K562 (cell line): ENCODE results near the gene ATOSA. TPM values are rescaled to one million over a fixed set of nuclear protein-coding genes. Genes with fewer than 3 reads are reported as not detected.

Experiments
- ATAC-seq: fragments of 200-7000 bp; cut with Tn5 transposase; 3 replicates; pipeline ENCODE4 v1.9.1; 2020; ENCODE audit warnings: moderate library complexity
- BruUV-seq: library from RNA; stranded (reverse); fragments of 400-500 nt; replicated peaks from 2 replicates; lab custom pipeline; 2021; lab: Mats Ljungman, UMichigan
- CTCF ChIA-PET: fragments of 300-600 bp; formaldehyde crosslinking; extraction: SDS; loops from one replicate; lab custom pipeline; 2021; ENCODE audit warnings: low intra/inter-chr PET ratio; lab: Yijun Ruan, JAX
- POLR2A ChIA-PET: fragments of 300-600, 350-650 bp; sonication (Branson Sonifier 250); formaldehyde crosslinking; extraction: SDS; loops from one replicate; lab custom pipeline; 2021; ENCODE audit warnings: antibody characterized with exemption, inconsistent platforms; lab: Yijun Ruan, JAX
- DNase-seq, 4 experiments: peaks; one replicate each; pipeline versions ENCODE4 v3.0.0 to v3.0.0-alpha.2; 2011 to 2018; ENCODE audit warnings: low spot score in 3 of 4, mixed read lengths in 3 of 4; ENCODE audit errors: extremely low read depth in 1 of 4
- FAIRE-seq: peaks from 2 replicates; lab custom pipeline; 2011; peaks lifted over from hg19 to GRCh38; lab: Jason Lieb, UNC
- H2AFZ ChIP-seq: 2 replicates; pipeline ENCODE4 v1.6.0; 2011; ENCODE audit warnings: low read depth, low read length, control low read depth, inconsistent platforms
- H3K27ac ChIP-seq: fragments of 200-600 bp; 3 replicates; pipeline ENCODE4 v1.8.0; 2011; ENCODE audit warnings: low read depth, mild to moderate bottlenecking, control low read depth, inconsistent platforms, low read length, moderate library complexity, mixed read lengths; ENCODE audit errors: extremely low read depth
- H3K27me3 ChIP-seq, 2 experiments: fragments of 300-600 bp in 1 of 2; 2 replicates in 1 of 2; 3 replicates in 1 of 2; pipeline versions ENCODE4 v1.6.0 to v1.8.0; 2011; ENCODE audit warnings: inconsistent platforms in 2 of 2, low read length in 2 of 2, mild to moderate bottlenecking in 1 of 2, mixed read lengths in 1 of 2, moderate library complexity in 1 of 2; ENCODE audit not compliant: control insufficient read depth in 2 of 2, insufficient read depth in 2 of 2
- H3K36me3 ChIP-seq: fragments of 300-600 bp; 3 replicates; pipeline ENCODE4 v1.8.0; 2011; ENCODE audit warnings: mild to moderate bottlenecking, low read length, inconsistent platforms; ENCODE audit not compliant: control insufficient read depth, insufficient read depth
- H3K4me1 ChIP-seq, 2 experiments: fragments of 200-600 bp in 1 of 2; replicated peaks in 1 of 2; 2 replicates in 1 of 2; 3 replicates in 1 of 2; pipeline versions ENCODE4 v1.5.1 to v1.8.0; 2011; ENCODE audit warnings: inconsistent platforms in 2 of 2, low read length in 2 of 2, mild to moderate bottlenecking in 1 of 2, mixed read lengths in 1 of 2, moderate library complexity in 1 of 2; ENCODE audit not compliant: control insufficient read depth in 2 of 2, insufficient read depth in 2 of 2
- H3K4me2 ChIP-seq: 2 replicates; pipeline ENCODE4 v1.6.1; 2011; ENCODE audit warnings: low read length, control low read depth, inconsistent platforms, mixed read lengths; ENCODE audit not compliant: insufficient read depth
- H3K4me3 ChIP-seq: fragments of 200-600 bp; sonication (generic), shearing (Covaris generic); 2 replicates; pipeline ENCODE4 v1.5.1; 2016; ENCODE audit warnings: control low read depth, inconsistent platforms
- H3K79me2 ChIP-seq: fragments of 200-600 bp; 3 replicates; pipeline ENCODE4 v1.8.0; 2011; ENCODE audit warnings: low read length, inconsistent platforms; ENCODE audit not compliant: control insufficient read depth, insufficient read depth
- H3K9ac ChIP-seq, 2 experiments: 2 replicates each; pipeline versions ENCODE4 v1.6.0 to v1.6.1; 2011; ENCODE audit warnings: low read depth in 2 of 2, low read length in 2 of 2, control low read depth in 1 of 2, inconsistent platforms in 1 of 2, mild to moderate bottlenecking in 1 of 2, mixed read lengths in 1 of 2; ENCODE audit not compliant: insufficient read depth in 1 of 2
- H3K9me1 ChIP-seq: one replicate; pipeline ENCODE4 v1.6.0; 2011; ENCODE audit warnings: inconsistent platforms, mild to moderate bottlenecking, low read length, moderate library complexity; ENCODE audit not compliant: control insufficient read depth, insufficient read depth
- H3K9me3 ChIP-seq: replicated peaks from 2 replicates; pipeline ENCODE4 v1.5.1; 2011; ENCODE audit warnings: low read depth, low read length, inconsistent platforms; ENCODE audit not compliant: control insufficient read depth, insufficient read depth
- H4K20me1 ChIP-seq: replicated peaks from 2 replicates; pipeline ENCODE4 v1.6.1; 2011; ENCODE audit warnings: low read length, inconsistent platforms, mixed read lengths; ENCODE audit not compliant: control insufficient read depth, insufficient read depth
- CBFA2T2 ChIP-seq: fragments of 450-650 bp; conservative IDR thresholded peaks from 2 replicates; pipeline ENCODE4 v1.6.1; 2017; ENCODE audit warnings: mild to moderate bottlenecking
- FOSL1 ChIP-seq: fragments of 200-800 bp; sonication (Bioruptor generic); conservative IDR thresholded peaks from 2 replicates; pipeline ENCODE4 v1.6.1; 2016; ENCODE audit warnings: missing genetic modification characterization, missing compliant biosample characterization
- FOXA3 ChIP-seq, 2 experiments: fragments of 450-650 bp in 1 of 2; sonication (generic) in 1 of 2; formaldehyde crosslinking; IDR thresholded peaks in 1 of 2; conservative IDR thresholded peaks in 1 of 2; 2 replicates each; pipeline versions ENCODE4 v1.4.0 to v1.8.0; 2020 to 2022; ENCODE audit warnings: mild to moderate bottlenecking in 2 of 2, missing genetic modification reagents in 1 of 2
- RNF2 ChIP-seq: sonication (generic); IDR thresholded peaks from 2 replicates; pipeline ENCODE4 v1.6.1; 2016
- SRSF9 ChIP-seq: fragments of 200-400 bp; formaldehyde crosslinking; IDR thresholded peaks from 2 replicates; pipeline ENCODE4 v1.6.1; 2017; ENCODE audit warnings: low read depth, low read length, borderline replicate concordance
- ZC3H11A ChIP-seq: IDR thresholded peaks from 2 replicates; pipeline ENCODE4 v1.6.1; 2012; ENCODE audit warnings: low read depth, low read length, improper control_type of control experiment
- ZNF780A ChIP-seq: fragments of 250-450 bp; sonication (Bioruptor Pico); IDR thresholded peaks from 2 replicates; pipeline ENCODE4 v1.5.0; 2021; ENCODE audit warnings: mild to moderate bottlenecking
- WGBS: fragments of 100-300 bp; shearing (Covaris generic); methylation state at CpG from one replicate; pipeline ENCODE4 v1.1.6; 2016; ENCODE audit warnings: low coverage, mixed read lengths; ENCODE audit not compliant: insufficient coverage; ENCODE audit errors: missing lambda C conversion rate; 5-methylcytosine and 5-hydroxymethylcytosine counted together
- in situ Hi-C: fragments of 300-500 bp; cut with MboI; formaldehyde crosslinking; loops from 4 replicates; pipeline ENCODE4 v1.15.0; 2018; ENCODE audit warnings: inconsistent platforms, mixed read lengths
- intact Hi-C: fragments of 100-400 bp; cut with micrococcal nuclease; formaldehyde crosslinking; loops from 2 replicates; pipeline ENCODE4 v1.14.2; 2022
- polyA plus RNA-seq, 8 experiments: library from polyadenylated mRNA; depleted of rRNA in 4 of 8; stranded (reverse) in 5 of 8; unstranded in 3 of 8; fragments of >200 nt; fragmentation: Nextera tagmentation in 2 of 8; fragmentation: Illumina TruSeq in 1 of 8; extraction: Ambion mirVana in 2 of 8; extraction: Trizol in 1 of 8; gene quantifications; 2 replicates each; pipeline versions ENCODE4 v1.2.1 to v1.2.3, GENCODE V29; 2011 to 2014; ENCODE audit warnings: inconsistent platforms in 1 of 8, missing spikeins in 1 of 8
- total RNA-seq, 7 experiments: library from RNA; depleted of rRNA in 6 of 7; stranded (reverse); fragments of >200 nt in 6 of 7; fragmentation: Illumina TruSeq in 2 of 7; extraction: Trizol in 2 of 7; gene quantifications; 2 replicates each; pipeline versions ENCODE4 v1.2.1 to v1.2.3, GENCODE V29; 2011 to 2021; ENCODE audit warnings: low replicate concordance in 1 of 7
- TF ChIP-seq, protein P1 (sequence below): IDR thresholded peaks from 2 replicates; pipeline ENCODE4 v1.6.1; 2014; ENCODE audit warnings: antibody characterized with exemption
- TF ChIP-seq, protein P2 (sequence below): fragments of 250-450 bp; sonication (Bioruptor Pico); IDR thresholded peaks from 2 replicates; pipeline ENCODE4 v1.8.0; 2022; ENCODE audit warnings: inconsistent platforms, mild to moderate bottlenecking, moderate library complexity, borderline replicate concordance
- TF ChIP-seq, protein P3 (sequence below): sonication (generic); formaldehyde crosslinking; IDR thresholded peaks from 2 replicates; pipeline ENCODE4 v1.8.1; 2022; ENCODE audit warnings: missing genetic modification reagents

The ATOSA gene
- total and polyA plus RNA-seq, 9 of the 15 experiments (the other 6 are each of a cell fraction or from before 2014, with no cell fraction given) = 2.0 to 6.1 (median 3.9) TPM

DNA sequence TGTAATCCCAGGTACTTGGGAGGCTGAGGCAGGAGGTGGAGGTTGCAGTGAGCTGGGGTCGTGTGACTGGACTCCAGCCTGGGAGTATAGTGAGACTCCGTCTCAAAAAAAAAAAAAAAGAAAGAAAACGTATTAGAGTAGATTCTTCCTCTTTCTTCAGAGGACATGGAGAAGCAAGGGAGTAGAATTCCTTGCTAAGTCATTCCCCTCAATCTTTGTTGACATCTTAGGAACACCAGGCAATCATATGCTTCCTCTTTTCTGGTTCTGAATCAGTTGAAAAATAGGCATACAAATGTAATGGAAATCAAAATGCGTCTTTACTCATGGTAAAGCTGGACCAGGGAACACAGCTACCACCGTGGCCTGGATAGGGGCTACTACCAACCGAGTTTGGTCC, 38.3 kb upstream of the ATOSA start:
- in situ Hi-C loops (no loop called here), intact Hi-C loops (loop anchor here (10.0 kb wide), 1 partner anchor 63 kb away; no protein-coding TSS in a partner anchor)
- no peak for DNase-seq
- no peaks in the 10 kb centered on the region for H3K9me3 ChIP-seq
- H3K4me1 ChIP-seq = no peaks in the 10 kb centered on the region
- no peaks in the 10 kb centered on the region for H4K20me1 ChIP-seq
- CTCF ChIA-PET = no interaction called here
- H2AFZ ChIP-seq = no peak overlapping the region
- no peak overlapping the region for H3K4me2 ChIP-seq
- no peaks in the 10 kb centered on the region for H3K79me2 ChIP-seq
- 4% methylated on average over 5 of the region's 6 CpGs for WGBS
- FAIRE-seq = no peak
- POLR2A ChIA-PET = no interaction called here
- no TSS peak for BruUV-seq
- no peak overlapping the region for H3K9ac ChIP-seq
- no peaks in the 10 kb centered on the region for H3K9me1 ChIP-seq
- no peak for ATAC-seq
- H3K36me3 ChIP-seq = no peaks in the 10 kb centered on the region
- TF ChIP-seq, protein P1, sequence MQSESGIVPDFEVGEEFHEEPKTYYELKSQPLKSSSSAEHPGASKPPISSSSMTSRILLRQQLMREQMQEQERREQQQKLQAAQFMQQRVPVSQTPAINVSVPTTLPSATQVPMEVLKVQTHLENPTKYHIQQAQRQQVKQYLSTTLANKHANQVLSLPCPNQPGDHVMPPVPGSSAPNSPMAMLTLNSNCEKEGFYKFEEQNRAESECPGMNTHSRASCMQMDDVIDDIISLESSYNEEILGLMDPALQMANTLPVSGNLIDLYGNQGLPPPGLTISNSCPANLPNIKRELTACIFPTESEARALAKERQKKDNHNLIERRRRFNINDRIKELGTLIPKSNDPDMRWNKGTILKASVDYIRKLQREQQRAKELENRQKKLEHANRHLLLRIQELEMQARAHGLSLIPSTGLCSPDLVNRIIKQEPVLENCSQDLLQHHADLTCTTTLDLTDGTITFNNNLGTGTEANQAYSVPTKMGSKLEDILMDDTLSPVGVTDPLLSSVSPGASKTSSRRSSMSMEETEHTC = no peak
- TF ChIP-seq FOXA3 (CRISPR knock-in tag; conservative IDR thresholded peaks at IDR 0.05 in 1 of 2, IDR thresholded peaks at IDR 0.05 in 1 of 2) = peak in 1 of 2 experiments; percentile 34; a peak in 1 of 4 replicates
- no peak overlapping the region for H3K4me3 ChIP-seq
- peaks cover under 1 to 5% of the 10 kb centered on the region in 2 experiments; a peak in 1 of 5 replicates for H3K27me3 ChIP-seq
- H3K27ac ChIP-seq = no peak overlapping the region

DNA sequence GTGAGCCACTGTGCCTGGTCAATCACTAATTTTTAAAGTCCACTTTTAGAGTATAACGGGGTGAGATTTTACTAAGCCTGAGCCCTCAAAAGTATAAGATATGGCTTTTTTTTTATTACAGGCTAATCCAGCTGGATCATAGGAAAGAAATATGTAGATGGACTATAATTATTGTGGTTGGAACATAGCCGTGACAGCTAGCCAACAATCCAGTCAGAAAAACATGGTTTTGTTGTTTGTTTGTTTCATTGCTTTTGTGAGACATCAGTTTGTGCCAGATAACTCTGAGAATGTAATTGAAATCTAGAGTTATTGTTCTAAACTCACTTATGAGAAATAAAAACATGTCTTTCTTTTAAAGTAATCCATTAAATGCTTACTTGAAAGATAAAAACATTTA, 37.3 kb upstream of the ATOSA start:
- Histone ChIP-seq H3K27me3 (peaks cover 0 to 5% of the 10 kb centered on the region in 2 experiments; a peak in 1 of 5 replicates), H3K4me1 (no peaks in the 10 kb centered on the region), H3K9me3 (no peaks in the 10 kb centered on the region), H3K9me1 (no peaks in the 10 kb centered on the region), H3K9ac (no peak overlapping the region), H2AFZ (no peak overlapping the region), H4K20me1 (no peaks in the 10 kb centered on the region), H3K27ac (no peak overlapping the region), H3K36me3 (no peaks in the 10 kb centered on the region), H3K4me3 (no peak overlapping the region), H3K4me2 (no peak overlapping the region), H3K79me2 (no peaks in the 10 kb centered on the region)
- 3% methylated on average over 2 of the region's 2 CpGs for WGBS
- no peak for DNase-seq
- intact Hi-C loops (loop anchor here (10.0 kb wide), 1 partner anchor 62 kb away; no protein-coding TSS in a partner anchor), in situ Hi-C loops (no loop called here)
- ChIA-PET POLR2A (no interaction called here), CTCF (interaction anchor here (0.7 kb wide), 1 partner anchor 176 kb away, joined by 3 read pairs; no protein-coding TSS in a partner anchor)
- FAIRE-seq = no peak
- BruUV-seq = no TSS peak
- ATAC-seq = no peak
- TF ChIP-seq, protein P2, sequence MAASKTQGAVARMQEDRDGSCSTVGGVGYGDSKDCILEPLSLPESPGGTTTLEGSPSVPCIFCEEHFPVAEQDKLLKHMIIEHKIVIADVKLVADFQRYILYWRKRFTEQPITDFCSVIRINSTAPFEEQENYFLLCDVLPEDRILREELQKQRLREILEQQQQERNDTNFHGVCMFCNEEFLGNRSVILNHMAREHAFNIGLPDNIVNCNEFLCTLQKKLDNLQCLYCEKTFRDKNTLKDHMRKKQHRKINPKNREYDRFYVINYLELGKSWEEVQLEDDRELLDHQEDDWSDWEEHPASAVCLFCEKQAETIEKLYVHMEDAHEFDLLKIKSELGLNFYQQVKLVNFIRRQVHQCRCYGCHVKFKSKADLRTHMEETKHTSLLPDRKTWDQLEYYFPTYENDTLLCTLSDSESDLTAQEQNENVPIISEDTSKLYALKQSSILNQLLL = no peak
- TF ChIP-seq ZC3H11A = no peak
- TF ChIP-seq, protein P3, sequence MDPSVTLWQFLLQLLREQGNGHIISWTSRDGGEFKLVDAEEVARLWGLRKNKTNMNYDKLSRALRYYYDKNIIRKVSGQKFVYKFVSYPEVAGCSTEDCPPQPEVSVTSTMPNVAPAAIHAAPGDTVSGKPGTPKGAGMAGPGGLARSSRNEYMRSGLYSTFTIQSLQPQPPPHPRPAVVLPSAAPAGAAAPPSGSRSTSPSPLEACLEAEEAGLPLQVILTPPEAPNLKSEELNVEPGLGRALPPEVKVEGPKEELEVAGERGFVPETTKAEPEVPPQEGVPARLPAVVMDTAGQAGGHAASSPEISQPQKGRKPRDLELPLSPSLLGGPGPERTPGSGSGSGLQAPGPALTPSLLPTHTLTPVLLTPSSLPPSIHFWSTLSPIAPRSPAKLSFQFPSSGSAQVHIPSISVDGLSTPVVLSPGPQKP (CRISPR knock-in tag) = no peak
- no peak for TF ChIP-seq SRSF9
- no peak for TF ChIP-seq CBFA2T2
- no peak for TF ChIP-seq RNF2
- TF ChIP-seq ZNF780A (CRISPR knock-in tag) = no peak
- no peak for TF ChIP-seq FOSL1 (tag)
